22Rv1 (cell line): ENCODE results near the gene GTF3C5.

ENCODE experiments used
- H3K27ac ChIP-seq: fragments of 450-650 bp; 2 replicates; pipeline ENCODE4 v1.5.1; 2017
- ZFX ChIP-seq: fragments of 450-650 bp; IDR thresholded peaks from 2 replicates; pipeline ENCODE4 v1.6.1; 2017; ENCODE audit warnings: antibody characterized with exemption, borderline replicate concordance
- TF ChIP-seq, protein P1 (sequence below): fragments of 450-650 bp; IDR thresholded peaks from 2 replicates; pipeline ENCODE4 v1.5.1; 2017; ENCODE audit warnings: mild to moderate bottlenecking

GTF3C5 gene

DNA sequence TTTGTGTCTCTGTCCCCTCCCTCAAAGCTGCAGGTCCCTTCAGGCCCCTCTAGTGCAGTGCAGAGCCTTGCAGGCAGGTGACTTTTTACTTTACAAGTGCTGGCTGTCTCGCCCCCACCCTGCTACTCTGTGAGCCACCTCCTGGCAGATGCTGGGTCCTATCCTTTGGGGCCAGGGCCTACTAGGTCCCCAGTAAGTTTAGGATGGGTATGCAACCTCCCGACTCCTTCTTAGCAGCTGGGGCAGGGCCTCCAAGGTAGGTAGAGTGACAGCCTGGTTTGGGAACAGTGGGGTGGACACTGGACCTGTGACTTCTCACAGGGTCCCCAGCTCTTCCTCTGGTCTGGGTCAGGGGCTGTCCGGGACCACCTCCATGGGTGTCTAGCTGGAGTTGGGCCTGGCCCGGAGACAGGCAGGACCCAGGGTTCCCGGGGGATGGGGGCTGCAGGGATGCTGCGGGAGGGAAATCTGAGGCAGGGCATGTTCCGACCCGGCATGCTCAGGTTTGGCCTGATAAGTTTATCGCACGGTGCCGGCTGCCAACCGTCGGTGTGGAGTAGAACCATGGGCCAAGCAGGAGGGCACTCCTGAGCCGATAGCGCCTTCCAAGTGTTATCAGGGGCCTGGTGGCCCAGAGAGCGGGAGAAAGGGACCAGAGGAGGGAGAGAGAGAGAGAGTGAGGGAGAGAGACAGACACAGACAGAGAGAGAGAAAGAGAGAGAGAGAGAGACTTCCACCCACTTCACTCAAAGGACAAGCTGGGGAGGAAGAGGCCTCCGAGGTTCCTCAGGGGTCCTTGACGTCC lies 31.8 kb upstream of the GTF3C5 start:
- no peak for TF ChIP-seq ZFX
- TF ChIP-seq, protein P1, sequence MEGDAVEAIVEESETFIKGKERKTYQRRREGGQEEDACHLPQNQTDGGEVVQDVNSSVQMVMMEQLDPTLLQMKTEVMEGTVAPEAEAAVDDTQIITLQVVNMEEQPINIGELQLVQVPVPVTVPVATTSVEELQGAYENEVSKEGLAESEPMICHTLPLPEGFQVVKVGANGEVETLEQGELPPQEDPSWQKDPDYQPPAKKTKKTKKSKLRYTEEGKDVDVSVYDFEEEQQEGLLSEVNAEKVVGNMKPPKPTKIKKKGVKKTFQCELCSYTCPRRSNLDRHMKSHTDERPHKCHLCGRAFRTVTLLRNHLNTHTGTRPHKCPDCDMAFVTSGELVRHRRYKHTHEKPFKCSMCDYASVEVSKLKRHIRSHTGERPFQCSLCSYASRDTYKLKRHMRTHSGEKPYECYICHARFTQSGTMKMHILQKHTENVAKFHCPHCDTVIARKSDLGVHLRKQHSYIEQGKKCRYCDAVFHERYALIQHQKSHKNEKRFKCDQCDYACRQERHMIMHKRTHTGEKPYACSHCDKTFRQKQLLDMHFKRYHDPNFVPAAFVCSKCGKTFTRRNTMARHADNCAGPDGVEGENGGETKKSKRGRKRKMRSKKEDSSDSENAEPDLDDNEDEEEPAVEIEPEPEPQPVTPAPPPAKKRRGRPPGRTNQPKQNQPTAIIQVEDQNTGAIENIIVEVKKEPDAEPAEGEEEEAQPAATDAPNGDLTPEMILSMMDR = no peak
- H3K27ac ChIP-seq = no peak overlapping the region

DNA sequence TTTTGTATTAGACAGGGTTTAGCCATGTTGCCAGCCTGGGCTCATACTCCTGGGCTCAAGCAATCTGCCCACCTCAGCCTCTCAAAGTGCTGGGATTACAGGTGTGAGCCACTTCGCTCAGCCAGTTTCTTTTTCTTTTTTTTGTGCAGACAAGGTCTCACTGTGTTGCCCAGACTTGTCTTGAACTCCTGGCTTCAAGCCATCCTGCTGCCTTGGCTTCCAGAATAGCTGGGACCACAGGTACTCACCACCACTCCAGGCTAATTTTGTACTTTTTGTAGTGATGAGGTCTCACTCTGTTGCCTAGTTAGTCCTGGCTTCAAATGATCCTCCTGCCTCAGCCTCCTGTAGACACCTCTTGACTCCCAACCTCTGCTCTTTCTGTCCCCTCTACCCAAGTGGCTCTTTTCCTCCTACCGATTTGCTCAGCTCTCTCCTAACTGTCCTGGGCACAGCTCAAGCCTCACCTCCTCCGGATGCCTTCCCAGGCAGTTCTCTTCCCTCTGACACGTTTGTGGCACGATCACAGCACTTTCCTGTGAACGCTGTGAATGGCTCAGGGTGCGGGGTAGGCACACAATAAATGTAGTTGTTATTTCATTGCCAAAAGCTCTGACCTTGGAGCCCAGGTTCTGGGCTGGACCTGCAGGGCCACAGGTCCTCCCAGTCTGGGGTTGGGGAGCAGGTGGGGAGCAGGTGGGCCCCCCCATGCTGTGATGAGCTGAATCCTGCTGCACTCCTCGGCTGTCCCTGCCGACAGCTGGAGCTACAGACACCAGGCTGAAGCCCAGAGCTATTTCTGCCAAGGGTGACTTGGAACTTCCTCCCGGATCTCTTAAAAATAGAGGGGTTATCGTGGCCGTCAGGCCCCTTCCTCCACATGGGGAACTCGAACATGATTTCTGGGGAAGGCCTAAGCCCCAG lies 28.4 kb upstream of the GTF3C5 start:
- TF ChIP-seq, protein P1 = no peak
- no peak overlapping the region for H3K27ac ChIP-seq

- TF ChIP-seq, protein P1 = no peak
- TF ChIP-seq ZFX = no peak
- H3K27ac ChIP-seq = no peak overlapping the region
Measured at GRCh38 chr9:133003071-133003461, 27.7 kb upstream of the GTF3C5 start.

GRCh38 chr9:133003671-133004090 lies 27.1 kb upstream of the GTF3C5 start:
- no peak for TF ChIP-seq ZFX
- TF ChIP-seq, protein P1 = no peak
- no peak overlapping the region for H3K27ac ChIP-seq

GRCh38 chr9:133004091-133004998 lies 26.5 kb upstream of the GTF3C5 start:
- H3K27ac ChIP-seq = no peak overlapping the region
- TF ChIP-seq ZFX = no peak
- TF ChIP-seq, protein P1 = no peak

DNA sequence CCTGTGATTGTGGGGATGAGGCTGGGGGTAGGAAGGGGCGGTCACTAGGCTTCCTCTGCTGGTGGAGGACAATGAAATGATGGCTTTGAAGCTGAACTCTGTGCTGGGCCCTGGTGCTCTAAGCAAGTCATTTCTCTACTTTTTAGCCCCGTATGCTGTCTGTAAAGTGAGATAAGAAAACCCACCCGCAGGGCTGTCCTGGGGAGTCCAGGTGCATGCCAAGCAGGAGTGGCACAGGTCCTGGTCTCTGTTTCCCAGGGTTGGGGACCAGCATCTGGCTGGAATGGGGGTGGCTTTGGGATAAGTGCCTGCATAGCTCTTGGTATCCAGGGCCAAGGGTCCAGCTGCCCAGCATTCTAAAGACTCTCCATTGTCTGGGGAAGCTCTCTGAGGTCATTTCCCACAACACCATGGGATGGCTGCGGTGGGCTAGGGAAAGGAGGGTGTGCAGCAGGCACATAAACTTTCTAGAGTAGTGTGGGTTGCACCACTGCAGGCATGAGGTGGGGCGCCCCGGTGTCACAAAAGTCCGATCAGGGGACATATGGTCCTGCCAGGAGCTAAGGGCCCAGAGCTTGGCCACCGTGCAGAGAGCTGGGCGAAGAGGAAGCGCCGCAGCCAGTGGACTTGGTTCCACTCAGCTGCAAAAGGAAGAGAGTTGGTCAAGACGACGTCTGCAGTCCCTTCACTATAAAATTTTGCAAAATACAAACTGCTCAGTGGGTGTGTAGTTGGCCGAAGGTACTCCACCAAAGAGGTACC lies 25.6 kb upstream of the GTF3C5 start:
- H3K27ac ChIP-seq = no peak overlapping the region
- TF ChIP-seq, protein P1 = no peak
- TF ChIP-seq ZFX = no peak
